ENCODE data around the gene PRXL2A.

Gene PRXL2A

DNA sequence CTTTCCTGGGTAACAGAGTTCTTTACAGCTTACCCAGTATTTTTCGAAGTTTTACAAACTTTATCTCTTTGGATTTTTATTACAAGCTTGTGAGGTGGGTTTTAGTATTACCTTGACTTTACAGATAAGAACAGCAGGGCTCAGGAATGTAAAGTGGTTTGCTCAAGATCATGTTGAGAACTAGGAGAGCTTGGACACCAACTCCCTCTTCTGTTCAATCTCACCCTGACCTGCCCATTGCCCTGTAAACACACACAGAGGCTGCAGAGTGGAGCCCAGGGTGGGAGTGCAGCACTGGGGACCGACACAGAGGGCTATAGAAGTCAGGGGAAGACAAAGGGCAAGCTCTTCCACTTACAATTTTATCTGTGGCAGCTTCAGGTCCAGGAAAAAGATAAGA lies 41.2 kb downstream of the PRXL2A start:
- no peak for DNase-seq (ENCODE audit: low read depth)
- H3K4me3 ChIP-seq (ENCODE audit: low read depth, low read length) = no peak overlapping the region
- TF ChIP-seq, protein P1, sequence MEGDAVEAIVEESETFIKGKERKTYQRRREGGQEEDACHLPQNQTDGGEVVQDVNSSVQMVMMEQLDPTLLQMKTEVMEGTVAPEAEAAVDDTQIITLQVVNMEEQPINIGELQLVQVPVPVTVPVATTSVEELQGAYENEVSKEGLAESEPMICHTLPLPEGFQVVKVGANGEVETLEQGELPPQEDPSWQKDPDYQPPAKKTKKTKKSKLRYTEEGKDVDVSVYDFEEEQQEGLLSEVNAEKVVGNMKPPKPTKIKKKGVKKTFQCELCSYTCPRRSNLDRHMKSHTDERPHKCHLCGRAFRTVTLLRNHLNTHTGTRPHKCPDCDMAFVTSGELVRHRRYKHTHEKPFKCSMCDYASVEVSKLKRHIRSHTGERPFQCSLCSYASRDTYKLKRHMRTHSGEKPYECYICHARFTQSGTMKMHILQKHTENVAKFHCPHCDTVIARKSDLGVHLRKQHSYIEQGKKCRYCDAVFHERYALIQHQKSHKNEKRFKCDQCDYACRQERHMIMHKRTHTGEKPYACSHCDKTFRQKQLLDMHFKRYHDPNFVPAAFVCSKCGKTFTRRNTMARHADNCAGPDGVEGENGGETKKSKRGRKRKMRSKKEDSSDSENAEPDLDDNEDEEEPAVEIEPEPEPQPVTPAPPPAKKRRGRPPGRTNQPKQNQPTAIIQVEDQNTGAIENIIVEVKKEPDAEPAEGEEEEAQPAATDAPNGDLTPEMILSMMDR (conservative IDR thresholded peaks at IDR 0.05; ENCODE audit: low read depth, low read length) = peak; percentile 7

DNA sequence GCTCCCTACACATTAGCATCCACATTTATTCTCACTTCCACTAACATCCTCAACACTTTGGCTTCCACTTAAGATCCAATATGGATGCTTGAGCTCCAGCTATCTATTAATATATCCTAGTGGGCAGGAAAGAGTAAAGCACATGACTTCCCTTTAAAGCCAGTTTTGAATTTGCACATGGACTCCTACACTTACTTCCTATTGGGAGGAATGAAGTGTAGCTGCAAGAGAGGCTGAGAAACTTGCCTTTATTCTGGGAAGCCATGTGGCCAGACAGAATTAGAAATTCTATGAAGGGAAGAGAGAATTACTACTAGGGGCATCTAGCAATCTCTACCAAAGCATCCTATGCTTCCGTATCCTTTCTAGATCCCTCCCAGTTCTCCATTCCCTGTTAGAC lies 42.8 kb downstream of the PRXL2A start:
- TF ChIP-seq, protein P1 (conservative IDR thresholded peaks at IDR 0.05; ENCODE audit: low read depth, low read length) = no peak
- DNase-seq (ENCODE audit: low read depth) = no peak
- no peak overlapping the region for H3K4me3 ChIP-seq (ENCODE audit: low read depth, low read length)

DNA sequence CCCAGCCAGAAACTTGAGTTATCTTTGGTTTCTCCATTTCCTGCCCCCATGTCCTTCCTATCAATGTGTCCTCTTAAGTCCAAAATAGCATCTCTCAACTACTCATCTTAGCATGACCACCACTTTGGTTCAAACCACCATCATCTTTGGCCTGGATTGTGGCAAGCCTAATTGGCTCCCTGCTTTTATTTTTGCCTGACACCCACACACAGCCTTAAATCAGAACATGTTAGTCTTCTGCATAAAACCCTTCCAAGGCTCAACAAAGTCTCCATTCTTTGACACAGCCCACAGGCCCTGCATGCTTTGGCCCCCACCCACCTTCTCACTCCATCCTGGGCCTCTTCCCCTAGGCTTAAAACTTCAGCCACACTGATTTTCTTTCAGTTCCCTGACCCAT lies 43.7 kb downstream of the PRXL2A start:
- DNase-seq (ENCODE audit: low read depth) = no peak
- H3K4me3 ChIP-seq (ENCODE audit: low read depth, low read length) = no peak overlapping the region
- TF ChIP-seq, protein P1 (conservative IDR thresholded peaks at IDR 0.05; ENCODE audit: low read depth, low read length) = no peak

DNA sequence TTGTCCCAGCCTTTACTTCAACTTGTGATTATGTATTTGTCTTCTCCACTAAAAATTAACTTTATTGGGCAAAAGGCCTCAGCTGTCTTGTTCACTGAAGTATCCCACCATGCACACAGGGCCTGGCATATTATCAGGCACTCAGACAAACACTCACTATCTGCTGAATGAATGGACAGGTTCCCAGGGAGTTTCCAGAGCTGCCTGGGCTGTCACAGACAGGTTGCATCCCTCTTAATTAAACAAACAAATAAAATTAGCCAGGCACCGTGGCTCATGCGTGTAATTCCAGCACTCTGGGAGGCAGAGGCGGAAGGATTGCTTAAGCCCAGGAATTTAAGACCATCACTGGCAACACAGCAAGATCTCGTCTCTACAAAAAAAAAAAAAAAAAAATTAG lies 44.3 kb downstream of the PRXL2A start:
- H3K4me3 ChIP-seq (ENCODE audit: low read depth, low read length) = no peak overlapping the region
- TF ChIP-seq, protein P1 (conservative IDR thresholded peaks at IDR 0.05; ENCODE audit: low read depth, low read length) = no peak
- DNase-seq (ENCODE audit: low read depth) = no peak

DNA sequence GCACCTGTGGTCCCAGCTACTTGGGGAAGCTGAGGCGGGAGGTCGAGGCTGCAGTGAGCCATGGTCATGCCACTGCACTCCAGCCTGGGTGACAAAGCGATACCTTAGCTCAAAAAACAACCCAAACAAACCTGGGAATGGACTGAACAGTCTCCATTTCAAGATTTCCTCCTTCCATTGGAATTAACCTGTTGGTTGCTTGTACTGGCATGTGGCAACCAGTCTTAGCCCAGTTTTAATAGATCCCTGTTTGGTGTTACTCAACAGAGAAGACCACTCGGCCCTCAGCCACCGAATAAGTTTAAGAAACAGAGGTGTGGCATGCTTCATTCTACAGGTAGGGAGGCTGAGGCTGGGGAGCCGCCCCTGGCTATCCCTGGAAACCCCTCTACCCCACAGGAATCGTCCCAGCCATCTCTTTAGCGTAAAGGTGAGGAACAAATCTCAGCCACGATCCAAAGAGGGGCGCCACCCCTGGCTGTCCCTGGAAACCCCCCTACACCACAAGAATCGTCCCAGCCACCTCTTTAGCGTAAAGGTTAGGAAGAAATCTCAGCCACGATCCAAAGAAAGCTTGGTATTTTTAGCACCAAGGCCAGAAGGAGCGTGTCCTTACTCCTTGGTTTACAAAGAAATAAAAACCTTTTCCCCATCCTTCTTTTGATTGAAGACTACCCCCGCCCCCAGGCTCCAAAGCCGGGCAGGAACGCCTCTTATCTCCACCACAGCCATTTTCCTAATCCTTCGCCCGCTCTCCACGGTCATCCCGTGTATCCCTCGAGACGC lies 44.9 kb downstream of the PRXL2A start:
- DNase-seq (ENCODE audit: low read depth) = no peak
- TF ChIP-seq, protein P1 (conservative IDR thresholded peaks at IDR 0.05; ENCODE audit: low read depth, low read length) = no peak

DNA sequence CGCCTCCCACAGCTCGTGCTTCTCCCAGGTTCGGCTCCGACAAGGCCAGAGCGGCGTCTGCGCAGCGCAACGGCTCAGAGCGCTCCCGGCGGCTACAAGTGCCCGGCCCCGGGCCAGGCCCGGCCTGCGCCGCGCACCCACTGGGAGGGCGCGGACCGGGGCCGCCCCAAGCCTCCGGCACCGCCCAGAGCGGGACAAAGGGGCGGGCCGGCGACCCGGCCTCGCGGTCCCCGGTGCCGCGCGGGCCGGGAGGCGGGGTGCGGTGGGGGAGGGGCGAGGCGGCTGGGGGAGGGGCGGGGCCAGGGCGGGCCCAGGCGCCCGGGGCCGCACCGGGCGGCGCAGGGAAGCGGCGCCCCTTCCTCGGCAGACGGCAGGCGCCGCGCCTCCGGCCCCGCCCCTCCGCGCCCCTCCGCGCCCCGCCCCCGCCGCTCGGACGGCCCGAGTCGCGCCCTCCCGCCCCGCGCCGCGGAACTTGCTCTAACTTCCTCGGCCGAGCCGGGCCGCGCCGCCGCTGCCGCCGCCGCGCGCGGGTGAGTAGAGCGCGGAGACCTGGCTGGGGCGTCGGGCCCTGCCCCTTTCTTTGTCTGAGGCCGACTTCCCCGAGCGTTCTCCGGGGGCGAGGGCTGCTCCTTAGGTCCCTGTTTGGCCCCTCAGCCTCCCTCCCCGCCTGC lies 45.6 kb downstream of the PRXL2A start, which contains the start of gene TSPAN14:
Gene TSPAN14 (plus strand): TSS at position 469 of the 671 bp plus-strand sequence. CDS start 34,924 bp downstream, outside the sequence.
- peak within 1 kb of the TSS; percentile 81 for H3K4me3 ChIP-seq (ENCODE audit: low read depth, low read length)
- TF ChIP-seq, protein P1 (conservative IDR thresholded peaks at IDR 0.05; ENCODE audit: low read depth, low read length) = no peak
- DNase-seq (ENCODE audit: low read depth) = peak; percentile 81

More for the DNA sequence above, 44.9 kb downstream of the PRXL2A start:
- peak overlapping the region; percentile 53 for H3K4me3 ChIP-seq (ENCODE audit: low read depth, low read length)

Data from choroid plexus epithelial cell (primary cell).